EL (cell line): ENCODE data around the gene CEP192.
A peak's percentile ranks its signal among the peaks of the same experiment; 100 is the strongest.

Source experiments
- DNase-seq: peaks from one replicate; pipeline ENCODE4 v3.0.0-alpha.2; 2016

CEP192 gene

DNA sequence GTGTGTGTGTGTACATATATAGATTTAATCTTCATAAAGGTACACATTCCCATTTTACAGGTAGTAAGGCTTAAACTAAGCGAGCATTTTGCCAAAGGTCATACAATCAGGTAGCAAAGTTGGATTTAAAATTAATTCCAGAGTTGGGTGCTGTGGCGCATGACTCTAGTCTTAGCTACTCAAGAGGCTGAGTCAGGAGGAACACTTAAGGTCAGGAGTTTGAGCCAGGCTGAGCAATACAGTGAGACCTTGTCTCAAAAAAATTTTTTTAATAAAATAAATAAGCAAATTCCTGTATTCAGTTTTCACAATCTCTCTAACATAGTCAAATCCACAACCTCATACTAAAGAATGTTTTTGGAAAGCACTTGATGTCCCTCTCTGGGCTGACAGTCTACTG lies 115.9 kb downstream of the CEP192 start:
- peak; percentile 11 for DNase-seq

DNA sequence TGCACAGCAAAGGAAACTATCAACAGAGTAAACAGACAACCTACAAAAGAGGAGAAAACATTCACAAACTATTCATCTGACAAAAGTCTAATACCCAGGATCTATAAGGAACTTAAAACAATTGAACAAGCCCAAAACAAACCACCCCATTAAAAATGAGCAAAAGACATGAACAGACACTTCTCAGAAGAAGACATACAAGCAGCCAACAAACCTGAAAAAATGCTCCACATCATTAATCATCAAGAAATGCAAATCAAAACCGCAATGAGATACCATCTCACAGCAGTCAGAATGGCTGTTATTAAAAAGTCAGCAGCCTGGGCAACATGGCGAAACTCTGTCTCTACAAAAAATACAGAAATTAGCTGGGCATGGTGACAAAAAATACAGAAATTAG lies 117.2 kb downstream of the CEP192 start:
- no peak for DNase-seq

DNA sequence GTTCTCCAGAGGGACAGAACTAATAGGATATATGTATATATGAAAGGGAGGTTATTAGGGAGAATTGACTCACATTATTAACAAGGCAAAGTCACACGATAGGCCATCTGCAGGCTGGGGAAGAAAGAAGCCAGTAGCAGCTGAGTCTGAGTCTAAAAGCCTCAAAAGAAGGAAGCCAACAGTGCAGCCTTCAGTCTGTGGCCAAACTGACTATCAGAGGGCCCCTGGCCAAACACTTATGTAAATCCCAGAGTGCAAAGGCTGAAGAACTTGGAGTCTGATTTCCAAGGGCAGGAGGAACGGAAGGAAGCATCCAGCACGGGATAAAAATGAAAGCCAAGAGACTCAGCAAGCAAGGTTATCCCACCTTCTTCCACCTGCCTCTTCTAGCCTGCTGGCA lies 119.4 kb downstream of the CEP192 start:
- DNase-seq: no peak

DNA sequence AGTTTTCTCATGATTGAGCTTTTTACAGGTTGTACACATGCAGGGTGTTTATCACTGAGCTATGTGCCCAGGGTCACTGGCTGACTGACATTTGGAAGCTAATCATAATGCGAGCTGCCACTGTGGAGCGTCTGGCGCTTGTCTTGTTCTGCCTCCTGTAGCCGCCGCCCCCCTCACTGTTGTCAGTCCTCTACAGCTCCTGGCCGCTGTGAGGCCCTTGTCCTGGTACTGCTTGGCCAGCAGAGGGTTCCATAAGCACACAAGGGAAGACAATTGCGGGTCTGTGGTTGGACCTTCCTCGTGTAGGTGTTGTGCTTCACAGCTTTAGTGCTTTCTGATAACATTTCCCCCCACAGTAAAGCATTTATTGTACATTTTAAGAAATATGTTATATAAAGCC lies 121.8 kb downstream of the CEP192 start:
- no peak for DNase-seq

DNA sequence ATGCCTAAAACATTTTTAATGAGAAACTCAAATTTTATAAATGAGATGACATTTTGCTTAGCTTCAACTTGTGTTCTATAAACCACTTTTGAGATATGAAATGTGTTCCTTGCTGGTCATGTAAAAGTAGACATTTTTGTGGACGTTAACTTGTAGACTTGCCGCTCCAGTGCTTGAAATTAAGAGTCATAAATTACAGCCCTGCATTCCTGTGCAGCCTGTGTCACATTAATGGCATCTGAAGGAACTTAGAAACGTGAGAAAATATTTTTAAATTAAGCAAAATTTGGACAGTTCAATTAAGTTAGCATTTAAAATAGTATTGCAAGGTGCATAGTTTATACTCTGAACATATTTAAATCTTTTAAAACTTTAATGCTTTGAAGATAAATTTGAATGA lies 129.1 kb downstream of the CEP192 start:
- DNase-seq: no peak

DNA sequence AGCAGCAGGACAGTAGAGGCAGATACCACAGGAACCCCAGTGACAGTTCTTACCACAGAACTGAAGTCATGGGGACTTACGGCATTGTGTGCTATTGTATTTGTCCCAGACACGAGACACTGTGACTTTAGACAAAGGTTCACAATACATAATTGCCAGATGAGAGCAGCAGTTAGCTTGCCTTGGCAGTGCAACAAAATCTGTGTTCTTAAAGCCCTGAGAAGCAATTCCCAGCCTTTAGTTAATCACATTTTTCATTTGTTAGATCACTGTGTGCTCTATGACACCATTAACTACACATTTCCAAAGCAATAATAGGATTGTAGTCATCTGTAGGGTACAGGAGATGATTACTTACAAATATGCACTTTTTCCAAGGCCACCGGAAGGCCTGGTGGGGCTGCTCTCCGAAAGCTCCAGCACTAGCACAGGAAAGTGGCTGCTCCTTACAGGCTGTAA lies 129.8 kb downstream of the CEP192 start:
- DNase-seq: peak; percentile 67

DNA sequence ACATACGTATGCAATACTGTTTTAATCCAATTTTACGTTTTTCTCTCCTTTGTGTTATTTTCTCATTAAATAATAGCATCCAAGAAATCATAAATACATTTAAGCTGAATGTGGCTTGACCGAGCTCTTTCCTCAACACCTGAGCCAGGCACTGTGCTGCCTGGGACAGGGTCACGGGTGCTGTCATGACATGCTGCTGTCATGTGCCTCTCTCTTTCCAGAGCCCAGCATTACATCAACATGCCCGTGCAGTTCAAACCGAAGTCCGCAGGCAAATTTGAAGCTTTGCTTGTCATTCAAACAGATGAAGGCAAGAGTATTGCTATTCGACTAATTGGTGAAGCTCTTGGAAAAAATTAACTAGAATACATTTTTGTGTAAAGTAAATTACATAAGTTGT lies 133.2 kb downstream of the CEP192 start:
- DNase-seq: no peak

DNA sequence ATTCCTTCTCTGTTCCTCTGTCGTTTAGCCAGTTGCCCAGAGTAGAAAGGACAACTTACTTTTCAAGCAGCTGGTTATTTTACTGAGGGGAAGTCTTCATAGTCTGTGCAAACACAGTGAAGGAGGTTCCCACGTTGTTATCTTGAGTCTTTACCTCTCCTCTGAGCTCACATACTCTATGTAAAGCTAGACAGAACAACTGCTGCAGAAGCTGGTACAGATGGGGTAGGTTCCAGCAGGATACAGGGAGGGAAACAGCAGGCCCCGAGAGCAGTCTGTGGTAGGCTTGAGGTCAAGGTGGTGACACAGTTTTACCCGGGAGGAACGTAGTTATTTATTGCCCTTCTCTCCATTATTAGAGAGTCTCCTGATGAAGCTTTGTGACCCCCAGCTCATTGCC lies 134.0 kb downstream of the CEP192 start:
- DNase-seq: no peak

DNA sequence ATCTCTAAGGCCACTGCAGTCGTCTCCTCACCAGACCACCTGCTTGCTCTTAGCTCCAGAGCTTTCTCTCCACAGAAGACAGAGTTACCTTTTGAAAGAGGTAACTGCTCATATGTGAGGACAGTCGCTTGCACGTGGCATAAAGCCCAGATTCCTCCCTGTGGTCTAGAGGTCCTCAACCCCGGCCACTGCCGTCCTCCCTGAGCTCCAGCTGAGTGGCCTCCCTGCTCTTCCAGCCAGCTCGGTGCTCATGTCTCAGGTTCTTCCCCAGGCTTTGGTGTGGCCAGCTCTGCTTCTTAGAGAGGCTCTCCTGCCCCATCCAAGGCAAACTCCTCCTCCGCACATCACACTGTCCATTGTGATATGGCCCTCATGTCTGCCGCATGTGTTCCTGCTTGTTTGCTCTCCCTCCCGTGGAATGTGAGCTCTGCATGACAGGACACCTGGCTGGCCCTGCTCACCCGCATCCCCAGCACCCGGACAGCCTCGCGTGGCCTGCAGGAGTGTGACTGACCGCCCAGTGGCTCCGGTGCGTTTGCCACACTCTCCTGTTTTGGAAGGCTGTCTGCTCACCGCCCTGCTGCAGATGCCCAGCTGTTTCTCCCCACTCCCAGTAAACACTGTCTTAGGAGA lies 135.9 kb downstream of the CEP192 start:
- DNase-seq: no peak

DNA sequence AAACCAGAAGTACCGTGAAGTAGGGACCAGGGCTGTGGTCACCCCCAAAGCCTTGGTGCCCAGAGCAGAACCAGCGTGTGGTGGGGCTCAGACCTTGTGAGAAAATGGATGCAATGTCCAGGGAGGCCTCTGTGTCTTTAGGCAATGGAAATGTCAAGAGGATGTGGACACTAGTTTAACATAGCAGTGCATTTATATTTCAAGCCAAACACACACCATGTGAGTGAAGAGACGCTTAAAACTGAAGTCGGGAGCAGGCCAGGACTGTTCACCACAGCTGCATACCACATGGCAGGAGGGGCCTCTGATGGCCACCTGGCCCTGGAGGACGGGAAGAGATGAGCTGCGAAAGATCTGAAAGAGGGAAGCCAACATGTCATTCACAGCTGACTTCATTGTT lies 140.1 kb downstream of the CEP192 start:
- DNase-seq: no peak

DNA sequence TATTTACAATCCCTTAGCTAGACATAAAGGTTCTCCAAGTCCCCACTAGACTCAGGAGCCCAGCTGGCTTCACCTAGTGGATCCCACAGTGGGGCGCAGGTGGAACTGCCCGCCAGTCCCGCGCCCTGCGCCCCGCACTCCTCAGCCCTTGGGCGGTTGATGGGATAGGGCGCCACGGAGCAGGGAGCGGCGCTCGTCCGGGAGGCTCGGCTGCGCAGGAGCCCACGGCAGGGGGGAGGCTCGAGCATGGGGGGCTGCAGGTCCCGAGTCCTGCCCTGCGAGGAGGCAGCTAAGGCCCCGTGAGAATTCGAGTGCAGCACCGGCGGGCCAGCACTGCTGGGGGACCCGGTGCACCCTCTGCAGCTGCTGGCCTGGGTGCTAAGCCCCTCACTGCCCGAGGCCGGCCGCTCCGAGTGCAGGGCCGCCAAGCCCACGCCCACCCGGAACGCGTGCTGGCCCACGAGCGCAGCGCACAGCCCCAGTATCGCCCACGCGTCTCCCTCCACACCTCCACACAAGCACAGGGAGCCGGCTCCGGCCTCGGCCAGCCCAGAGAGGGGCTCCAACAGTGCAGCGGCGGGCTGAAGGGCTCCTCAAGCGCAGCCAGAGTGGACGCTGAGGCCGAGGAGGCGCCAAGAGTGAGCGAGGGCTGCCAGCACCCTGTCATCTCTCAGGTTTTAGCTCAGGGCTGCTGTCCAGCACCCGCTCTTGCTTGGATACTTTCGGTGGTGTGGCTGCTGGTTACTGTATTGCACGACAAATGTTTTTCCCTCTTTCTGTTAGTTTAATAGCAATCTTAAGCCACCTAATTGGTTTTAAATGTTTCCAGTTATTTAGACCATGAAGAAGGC lies 143.6 kb downstream of the CEP192 start:
- no peak for DNase-seq

DNA sequence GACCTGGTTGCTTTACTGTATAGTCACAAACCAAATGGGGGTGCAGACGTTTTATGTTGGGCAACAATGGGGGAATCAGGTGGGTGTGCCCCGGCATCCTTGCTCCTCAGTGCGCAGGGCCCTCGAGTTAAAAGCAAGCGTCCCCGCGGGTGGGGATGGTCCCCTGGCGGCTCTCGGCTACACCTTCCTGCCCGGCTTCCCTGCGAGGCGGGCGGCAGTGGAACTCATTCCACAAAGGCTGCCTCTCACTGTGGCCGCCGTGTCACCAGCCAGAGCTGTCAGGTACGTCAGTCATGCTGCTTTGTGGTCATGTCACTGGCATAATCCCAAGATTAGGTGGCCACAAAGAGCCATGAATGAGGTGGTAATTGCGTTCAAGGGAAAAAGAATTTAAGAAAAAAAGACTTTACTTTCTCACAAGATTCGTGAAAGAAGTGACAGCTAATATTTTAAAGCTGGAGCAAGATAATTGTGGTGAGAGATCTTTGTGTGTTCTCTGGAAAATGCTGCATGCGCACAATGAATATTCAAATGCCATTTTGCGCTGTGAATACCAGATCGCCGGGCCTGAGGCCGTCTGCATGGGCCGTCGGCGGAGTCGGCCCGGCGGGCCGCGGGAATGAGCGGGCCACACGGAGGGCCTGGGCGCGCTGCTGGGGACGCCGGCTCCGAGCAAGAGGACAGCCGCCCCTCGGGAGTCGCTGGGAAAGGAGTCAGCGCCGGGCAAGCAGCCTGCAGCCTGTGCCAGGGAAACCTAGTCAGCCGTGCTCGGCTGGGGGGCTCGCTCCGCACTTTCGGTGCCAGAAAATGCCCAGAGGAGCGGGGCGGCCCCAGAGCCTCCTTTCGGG lies 145.1 kb downstream of the CEP192 start:
- peak; percentile 28 for DNase-seq

DNA sequence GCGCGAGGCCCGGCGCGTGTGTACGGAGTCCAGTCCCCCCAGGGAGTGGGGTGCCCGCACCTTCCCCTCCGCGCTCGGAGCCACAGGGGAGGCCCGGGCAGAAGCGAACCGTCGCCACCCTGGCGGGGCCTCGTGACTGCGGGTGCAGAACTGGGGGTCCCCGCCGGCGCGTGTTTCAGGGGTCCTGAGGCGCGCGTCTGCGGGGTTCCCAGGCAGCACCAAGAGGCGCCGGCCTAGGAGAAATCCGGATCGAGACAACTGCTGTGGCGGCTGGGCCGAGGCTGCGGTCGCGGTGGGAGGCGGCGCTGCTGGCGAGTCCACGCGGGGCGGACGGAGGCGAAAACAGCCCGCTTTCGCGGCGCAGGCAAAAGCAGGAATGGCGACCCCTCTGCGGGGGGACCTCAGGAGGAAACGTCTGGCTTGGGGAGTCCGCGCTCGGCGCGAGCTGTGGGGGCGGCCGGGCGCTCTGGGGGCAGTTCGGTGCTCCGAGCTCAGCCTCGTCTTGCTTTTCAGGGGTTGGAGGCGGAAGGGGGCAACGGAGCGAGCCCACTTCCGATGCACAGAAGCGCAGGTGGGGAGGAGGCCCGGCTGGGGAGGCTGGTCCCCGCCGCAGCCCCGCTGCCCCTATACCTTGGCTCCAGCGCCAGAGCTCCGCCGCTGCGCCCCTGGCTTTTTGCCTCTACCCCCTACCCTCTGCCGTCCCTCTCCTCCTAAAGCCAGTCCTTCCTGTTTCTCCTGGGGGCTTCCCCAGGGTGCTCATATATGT lies 145.9 kb downstream of the CEP192 start:
- peak; percentile 28 for DNase-seq

DNA sequence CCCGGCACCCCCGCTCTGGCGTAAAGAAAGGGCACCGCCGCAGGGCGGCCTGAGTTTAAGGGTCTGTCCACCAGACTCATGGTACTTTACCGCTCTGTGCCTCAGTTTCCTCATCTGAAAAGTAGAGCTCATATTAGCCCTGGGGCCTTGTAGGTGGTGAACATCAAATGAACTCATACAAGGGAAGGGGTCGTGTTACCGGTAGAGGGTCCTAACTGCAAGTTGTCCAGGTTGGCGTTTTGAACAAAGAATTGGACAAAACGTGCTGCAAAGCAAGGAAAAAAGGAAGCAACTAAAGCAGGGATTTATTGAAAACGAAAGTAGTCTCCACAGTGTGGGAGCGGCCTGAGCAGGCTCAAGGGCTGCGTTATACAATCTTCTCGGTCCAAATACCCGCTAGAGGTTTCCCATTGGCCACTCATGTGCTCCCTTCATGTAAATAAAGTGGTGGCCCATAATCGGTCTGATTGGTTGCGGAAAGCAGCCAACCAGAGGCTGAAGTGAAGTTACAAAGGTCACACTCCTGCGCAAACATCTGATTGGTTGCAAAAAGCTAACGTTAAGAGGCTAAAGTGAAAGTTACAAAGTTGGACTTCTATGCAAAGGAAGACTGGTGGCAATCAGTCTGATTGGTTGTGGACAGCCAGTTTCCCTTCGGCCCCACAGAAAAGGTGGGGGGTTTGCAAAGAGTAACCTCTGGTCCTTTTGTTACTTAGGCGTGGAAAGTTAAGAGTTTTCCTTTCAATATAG lies 146.7 kb downstream of the CEP192 start:
- DNase-seq: peak; percentile 17

DNA sequence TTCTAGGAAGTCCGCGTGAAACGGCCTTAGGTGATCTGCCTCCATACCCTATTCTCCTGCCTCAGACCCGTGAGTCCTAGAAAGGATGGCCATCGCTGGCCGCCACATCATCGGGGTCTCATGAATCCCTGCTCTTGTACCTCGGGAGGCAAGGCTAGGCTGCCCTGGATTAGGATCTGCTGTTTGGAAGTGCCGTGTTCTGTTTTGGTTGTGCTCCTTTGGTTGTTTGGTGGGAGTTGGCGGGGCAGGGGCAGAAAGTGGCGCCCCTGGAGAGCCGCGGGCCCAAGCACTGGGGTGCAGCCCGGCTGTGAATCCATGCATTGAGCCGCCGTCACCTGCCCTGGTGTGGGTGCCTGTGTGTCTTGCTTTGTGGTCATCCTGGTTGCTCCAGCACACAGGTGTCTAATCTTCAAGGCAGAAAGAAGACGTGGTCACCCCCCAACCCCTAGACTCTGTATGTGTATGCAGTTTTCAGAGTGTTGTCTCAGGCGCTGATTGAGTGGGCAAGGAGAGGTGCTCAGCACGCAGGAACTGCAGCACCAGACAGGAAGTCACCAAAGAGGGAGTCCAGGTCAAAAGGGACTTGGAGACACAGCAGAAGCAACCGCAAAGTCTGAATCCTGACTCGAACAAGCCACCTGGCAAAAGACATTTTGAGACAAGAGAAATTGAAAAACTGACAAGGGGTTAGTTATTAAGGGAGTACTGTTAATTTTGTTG lies 147.4 kb downstream of the CEP192 start:
- no peak for DNase-seq

DNA sequence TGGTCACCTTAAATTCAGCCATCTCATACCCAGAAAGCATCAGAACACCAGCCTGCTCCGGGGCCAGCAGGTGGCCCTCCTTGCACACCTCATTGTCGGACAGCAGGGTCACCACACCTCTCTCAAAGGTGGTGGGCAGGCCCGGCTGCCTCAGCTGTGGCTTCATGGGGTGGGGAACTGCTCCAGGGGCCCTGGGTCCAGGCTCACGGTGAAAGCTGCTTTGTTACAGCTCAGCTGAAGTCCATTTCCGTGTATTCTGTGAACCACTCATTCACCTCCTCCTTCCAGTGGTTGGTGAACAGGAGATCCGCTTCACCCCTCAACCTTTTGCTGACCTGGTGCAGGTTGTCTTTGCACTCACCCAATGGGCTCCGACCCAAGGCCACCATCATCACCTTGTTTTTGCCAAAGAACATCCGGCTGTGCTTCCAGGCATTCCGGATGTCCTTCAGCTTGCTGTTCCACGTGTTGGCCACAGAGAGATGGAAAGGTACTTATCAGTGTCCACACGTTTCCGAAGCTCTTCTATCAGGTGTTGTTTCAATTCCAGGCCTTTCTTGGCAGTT lies 148.8 kb downstream of the CEP192 start:
- DNase-seq: no peak

DNA sequence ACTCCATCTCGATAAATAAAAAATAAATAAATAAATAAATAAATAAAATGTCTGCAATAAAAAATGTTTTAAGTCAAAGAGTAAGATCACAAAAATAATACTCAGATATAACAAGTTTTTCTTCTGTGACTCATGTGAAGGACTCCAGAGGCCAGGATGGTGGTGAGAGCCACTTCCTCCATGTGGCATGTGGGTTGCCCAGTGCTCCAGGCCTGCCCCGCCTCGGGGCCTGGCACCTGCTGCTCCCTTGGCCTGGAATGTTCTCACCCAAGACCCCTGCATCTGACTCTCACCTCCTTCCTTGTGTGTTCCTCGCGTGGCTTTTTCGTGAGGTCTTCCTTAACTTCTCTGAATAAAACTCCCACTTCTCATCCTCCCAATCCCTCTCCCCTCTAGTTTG lies 150.0 kb downstream of the CEP192 start:
- DNase-seq: no peak

DNA sequence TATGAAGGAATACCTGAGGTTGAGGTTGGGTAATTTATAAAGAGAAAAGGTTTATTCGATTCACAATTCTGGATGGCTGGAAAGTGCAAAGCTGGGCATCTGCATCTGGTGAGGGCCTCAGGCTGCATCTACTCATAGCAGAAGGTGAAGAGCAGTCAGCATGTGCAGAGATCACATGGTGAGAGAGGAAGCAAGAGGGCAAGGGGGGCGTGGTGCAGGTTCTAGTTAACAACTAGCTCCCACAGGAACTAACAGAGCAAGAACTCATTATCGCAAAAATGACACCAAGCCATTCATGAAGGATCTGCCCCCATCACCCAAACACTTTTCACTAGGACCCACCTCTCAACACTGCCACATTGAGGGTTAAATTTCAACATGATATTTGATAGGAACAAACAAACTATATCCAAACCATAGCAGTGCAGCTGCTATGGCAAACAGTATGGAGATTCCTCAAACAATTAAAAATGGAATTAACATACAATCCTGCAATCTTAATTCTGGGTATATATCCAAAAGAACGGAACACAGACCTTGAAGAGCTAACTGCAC lies 154.6 kb downstream of the CEP192 start:
- no peak for DNase-seq

DNA sequence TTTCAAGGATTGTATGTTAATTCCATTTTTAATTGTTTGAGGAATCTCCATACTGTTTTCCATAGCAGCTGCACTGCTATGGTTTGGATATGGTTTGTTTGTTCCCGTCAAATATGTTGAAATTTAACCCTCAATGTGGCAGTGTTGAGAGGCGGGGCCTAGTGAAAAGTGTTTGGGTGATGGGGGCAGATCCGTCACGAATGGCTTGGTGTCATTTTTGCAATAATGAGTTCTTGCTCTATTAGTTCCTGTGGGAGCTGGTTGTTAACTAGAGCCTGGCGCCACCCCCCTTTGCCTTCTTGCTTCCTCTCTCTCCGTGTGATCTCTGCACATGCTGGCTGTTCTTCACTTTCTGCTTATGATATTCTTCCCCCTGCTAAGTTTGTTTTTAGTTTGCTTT lies 156.0 kb downstream of the CEP192 start:
- no peak for DNase-seq

DNA sequence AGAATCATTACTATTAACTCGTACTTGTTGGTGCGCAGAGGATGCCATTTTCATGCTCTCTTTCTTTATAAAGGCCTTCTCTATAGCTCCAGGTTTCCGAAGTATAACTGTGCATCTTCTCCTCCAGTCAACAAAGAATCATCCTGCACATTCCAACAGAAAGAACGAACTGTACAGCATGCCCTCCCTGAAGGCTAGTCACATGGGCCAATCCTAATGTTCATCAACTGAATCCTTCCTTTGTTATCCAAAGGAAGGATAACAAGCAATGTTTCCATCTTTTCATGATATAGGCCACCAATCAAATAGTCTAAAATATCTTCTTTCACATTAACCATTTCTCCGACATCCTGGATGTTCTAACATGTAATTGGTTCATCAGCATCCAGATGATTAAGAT lies 160.5 kb downstream of the CEP192 start:
- no peak for DNase-seq

DNA sequence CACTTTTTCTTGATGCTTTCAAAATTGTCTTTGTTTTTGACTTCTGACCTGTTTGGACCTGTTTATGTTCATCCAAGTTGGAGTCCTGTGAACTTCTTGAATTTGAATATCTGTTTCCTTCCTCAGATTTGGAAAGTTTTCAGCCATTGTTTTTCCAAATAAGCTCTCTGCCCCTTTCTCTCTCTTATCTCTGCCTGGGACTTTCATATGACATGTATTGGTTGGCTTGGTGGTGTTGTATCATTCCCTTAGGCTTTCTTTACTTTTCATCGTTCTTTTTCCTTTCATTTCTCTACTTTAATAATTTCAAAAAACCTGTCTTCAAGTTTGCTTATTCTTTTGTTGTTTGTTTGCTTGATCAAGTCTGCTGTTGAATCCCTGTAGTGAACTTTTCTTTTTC lies 167.3 kb downstream of the CEP192 start:
- DNase-seq: no peak
